Measurements from ENCODE around the gene TEKTIP1.
A peak's percentile ranks its signal among the peaks of the same experiment; 100 is the strongest.
"Not testable (repeated sequence)": the region's sequence is repeated elsewhere in the genome, so short reads cannot be mapped to it uniquely, and the experiment has no call there.

TEKTIP1 gene

DNA sequence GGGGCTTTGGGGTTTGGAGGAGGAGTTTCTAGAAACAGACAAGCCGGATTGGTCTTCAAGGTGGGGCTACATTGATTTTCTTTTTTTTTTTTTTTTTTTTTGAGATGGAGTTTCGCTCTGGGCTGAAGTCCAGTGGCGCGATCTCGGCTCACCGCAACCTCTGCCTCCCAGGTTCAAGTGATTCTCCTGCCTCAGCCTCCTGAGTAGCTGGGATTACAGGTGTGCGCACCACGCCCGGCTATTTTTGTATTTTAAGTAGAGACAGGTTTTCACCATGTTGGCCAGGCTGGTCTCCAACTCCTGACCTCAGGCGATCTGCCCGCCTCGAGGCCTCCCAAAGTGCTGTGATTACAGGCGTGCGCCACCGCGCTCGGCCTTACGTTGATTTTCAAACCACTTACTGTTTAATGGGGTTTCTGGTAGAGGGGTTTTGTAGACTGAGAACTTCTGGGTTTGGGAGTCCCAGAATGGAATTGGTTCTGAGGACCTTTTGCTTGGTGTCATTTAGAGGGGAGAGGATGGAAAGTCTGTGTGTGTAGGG, 30.8 kb upstream of the TEKTIP1 start:
- DNase-seq, result not testable (repeated sequence)

DNA sequence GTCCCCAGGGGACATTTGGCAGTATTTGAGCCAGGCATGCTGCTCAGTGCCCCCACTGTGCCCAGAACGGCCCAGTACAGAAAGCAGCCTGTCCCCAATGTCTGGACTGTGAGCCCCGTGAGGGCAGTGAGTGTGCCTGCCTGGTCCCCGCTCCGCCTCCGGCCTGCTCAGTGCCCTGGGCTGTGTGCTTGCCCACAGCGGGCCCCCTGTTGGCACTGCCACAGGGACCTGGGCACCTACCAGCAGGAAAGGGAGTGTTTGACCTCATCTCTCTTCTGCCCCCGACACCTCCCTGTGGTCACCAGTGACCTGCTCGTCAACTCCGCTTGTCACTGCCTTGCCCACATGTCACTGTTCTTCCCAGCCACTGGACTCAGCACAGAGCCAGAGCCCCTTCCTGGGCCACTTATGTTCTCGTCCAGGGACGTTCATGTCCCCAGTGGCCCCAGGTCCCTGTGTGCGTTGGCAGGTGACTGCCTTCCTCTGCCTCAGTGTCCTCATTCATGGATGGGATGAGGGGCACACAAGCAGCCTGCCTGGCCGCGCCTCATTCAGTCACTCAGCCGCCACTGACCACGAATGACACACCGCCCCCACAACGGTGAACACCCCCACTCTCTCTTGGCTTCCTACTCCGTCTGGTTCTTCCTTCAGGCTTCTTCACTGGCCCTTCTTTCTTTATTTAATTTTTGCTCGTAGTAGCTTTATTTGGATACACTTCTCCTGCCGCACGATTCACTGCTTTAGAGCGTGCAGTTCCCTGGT, 30.0 kb upstream of the TEKTIP1 start:
- peak; percentile 10 to 14 for DNase-seq

DNA sequence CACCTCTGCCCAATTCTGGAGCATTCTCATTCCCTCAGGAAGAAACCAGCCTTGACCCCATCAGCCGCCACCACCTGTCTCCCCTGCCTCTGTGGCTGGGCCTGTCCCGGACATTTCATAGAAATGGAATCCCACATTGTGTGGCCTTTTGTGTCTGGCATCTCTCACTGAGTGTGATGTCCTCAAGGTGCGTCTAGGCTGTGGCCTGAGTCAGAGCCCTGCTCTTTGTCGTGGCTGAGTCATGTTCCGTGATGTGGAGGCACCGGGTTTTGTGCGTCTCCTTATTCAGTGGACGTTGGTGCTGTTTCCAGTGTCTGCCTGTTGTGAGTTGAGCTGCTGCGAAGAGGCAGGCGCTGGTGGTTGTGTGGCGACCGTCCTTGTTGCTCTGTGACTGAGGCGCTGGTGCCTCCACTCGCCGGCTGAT, 29.4 kb upstream of the TEKTIP1 start:
- peak; percentile 49 to 51 for DNase-seq

DNA sequence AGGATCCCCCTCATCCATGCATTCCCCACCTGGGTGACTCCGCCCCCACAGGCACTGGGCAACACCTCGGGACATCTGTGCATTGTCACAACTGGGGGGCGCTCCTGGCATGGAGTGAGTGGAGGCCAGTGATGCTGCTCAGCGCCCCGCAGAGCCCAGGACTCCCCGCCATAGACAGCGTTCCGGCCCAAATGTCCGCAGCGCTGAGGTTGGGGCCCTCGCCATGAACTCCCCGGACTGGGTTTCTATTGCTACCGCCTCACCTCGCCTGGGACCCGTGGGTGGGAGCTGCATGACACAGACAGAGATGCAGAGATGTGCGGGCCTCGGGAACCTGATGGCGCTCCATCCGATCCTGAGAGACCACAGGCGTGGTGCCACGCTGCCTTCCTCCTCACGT, 28.2 kb upstream of the TEKTIP1 start:
- DNase-seq, result no peak

DNA sequence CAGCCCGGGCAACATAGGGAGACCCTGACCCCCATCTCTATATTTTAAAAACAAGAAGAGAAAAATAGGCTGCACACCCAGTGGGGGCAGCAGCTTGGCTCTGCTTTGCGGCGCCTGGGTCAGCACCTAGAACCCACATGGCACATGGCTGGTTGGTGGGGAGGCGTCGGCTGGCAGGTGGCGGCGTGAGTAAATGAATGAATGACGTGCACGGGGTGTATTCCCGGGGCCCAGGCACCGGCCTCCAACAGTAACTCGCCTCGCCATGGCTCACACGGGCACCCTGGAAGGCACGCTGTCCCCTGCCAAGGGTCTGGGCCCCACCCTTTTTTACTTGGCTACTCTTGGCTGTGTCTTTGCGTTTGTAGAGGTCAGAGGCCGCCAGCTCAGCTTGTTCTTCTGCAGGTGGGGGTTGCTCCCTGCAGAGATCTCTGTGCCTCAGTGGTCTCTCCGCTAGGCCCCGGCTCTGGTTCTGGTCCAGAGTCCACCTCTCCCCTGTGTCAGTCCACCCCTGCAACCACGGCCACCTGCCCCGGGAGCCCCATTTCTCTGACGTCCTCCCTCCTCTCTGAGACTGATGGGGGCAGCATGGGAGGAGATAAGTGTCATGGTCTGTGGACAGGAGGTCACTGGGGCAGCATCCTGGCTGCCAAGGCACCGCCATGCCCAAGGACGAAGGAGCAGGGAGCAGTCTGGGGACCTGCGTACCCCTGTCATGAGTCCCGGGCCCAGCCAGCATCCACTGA, 27.3 kb upstream of the TEKTIP1 start:
- DNase-seq, result no peak

DNA sequence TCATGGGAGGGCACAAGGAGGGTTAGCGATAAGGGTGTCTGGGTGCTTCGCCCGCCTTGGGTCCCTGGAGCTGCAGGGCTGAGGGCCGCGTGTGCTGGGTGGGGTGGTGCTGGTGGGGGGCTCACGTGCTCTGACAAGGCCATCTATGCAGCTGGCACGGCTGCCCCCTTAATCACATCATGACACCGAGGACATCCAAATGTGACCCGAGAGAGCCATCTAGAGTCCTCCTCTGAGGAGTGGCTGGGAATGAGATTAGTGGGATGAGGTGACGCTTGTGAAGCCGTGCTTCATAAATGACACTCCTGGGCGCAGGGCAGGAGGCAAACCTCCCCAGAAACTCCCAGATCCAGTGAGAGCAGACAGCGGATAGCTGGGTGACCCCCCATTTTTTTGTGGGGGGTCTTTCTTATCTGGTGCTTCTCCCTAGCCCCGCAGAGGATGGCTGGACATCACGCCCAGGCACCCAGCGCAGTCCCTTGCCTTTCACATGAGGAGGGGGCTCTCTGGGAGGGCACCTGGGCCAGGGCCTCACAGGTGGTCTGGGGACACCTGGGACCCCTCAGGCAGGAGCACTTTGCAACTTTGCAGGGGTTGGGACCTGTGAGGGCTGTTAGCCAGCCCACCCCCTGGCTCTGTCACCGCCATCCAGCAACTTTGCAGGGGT, 26.3 kb upstream of the TEKTIP1 start:
- no peak for DNase-seq

DNA sequence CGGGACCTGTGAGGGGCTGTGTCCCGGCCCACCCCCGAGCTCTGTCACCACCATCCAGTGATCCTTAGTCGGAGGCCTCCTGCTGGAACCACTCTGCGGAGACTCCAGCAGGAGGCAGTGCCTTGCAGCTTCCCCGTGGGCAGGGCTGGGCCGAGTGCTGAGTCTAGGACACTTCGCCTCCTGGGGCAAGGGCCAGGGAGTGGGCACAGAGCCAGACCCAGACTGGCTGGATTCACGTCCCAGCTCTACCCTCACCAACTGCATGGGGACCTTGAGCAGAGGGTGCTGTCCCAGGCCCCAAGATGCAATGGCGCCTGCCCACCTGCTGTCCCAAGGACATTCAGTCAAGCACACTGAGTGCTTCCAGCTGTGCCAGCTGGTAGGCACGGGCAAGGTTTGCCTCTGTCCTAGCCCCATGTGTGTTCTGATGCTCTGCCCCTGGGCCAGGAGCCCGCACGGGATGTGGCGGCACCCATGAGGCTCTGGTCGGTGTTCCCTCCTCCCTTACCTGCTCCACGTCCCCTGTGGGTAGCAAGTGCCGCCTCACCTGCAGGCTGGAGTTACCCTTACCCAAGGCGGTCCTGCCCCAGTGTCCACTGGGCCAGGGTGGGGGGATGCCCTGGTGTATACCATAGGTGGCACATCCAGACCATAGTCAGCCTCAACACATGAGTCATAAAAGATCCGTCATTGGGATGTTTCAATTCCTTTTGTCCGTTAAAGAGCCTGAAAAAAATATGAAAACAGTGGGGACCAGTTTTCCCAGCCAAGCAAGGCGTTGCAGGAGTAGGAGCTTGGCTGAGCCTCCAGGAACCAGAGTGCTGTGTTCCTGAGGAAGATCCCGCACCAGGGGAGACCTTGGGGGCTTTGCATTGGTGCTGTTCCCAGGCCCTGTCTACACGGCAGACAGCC, 25.5 kb upstream of the TEKTIP1 start:
- DNase-seq, result no peak

DNA sequence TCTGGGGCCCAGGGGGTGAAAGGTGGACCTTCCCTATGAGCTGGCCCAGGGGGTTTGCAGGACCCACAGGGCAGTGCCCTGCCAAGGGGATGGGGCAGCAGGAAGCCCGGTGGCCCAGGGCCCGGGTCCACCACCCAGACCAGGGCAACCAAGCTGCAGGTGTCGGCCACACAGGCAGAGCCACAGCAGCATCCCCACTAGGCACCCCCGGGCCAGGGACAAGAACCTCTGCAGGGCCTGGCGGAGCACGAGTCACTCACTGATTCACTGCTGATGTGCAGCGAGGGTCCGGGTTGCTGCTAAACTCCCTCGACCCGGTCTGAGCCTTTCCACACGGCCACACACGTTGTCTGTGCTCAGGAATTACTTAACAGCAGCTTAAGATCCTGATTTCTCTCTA, 24.0 kb upstream of the TEKTIP1 start:
- DNase-seq, result no peak

DNA sequence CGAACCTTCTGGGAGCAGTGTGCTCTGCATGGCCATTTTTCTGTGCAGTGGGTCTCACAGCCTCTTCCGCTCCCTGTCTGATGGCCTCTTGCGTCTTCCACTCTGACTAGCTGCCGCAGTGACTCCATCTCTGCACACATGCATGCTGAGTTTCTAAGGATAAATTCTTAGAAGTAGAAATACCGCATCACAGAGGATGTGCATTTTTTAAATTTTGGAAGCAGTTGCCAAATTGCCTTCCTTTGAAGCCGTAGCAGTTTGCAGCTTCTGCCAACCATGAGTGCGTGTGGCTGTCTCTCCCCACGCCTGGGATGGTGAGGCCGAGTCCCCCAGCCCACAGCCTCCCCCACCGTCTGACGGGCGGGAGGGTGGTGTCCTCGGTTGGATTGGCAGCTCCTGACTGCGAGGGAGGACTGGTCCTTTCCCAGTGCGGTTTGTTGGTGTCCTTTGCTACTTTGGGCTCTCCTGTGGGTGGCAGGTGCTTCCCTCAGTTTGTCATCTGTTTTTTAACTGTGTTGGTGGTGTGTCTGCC, 23.0 kb upstream of the TEKTIP1 start:
- no peak for DNase-seq

DNA sequence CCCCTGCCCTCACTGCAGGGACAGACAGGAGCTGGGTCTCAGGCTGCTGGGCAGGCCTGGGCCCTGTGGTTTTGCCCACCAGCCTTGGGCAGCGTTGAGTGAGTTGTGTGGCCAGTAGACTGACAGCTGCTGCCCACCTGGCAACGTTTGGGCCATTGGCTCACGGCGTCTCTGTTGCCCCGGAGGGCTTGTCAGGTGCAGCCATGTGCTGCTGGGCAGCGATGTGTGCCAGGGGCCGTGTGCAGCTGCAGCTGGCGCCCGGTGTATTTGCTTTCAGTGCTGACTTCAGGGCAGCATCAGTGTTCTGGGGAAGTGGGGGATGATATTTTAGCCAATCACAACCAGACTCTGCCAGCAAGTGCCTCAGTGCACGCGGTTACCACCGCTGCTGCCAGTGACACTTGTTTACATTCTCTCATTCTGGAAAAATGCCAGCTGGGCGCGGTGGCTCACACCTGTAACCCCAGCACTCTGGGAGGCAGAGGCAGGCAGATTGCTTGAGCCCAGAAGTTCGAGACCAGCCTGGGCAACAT, 22.2 kb upstream of the TEKTIP1 start:
- peak in 1 of 2 experiments; percentile 34 for DNase-seq

DNA sequence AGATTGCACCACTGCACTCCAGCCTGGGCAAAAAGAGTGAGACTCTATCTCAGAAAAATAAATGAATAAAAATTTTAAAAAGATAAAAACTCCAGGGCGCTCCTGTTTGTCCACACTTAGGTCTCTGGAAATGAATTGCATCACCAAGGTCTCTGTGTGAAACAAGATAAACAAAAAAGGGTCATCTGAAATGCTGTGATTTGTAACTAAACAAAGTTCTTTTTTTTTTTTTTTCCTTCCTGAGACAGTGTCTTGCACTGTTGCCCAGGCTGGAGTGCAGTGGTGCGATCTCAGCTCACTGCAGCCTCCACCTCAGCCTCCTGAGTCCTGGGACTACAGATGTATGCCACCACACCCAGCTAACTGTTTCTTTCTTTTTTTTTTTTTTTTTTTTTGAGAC, 21.3 kb upstream of the TEKTIP1 start:
- DNase-seq, result no peak

DNA sequence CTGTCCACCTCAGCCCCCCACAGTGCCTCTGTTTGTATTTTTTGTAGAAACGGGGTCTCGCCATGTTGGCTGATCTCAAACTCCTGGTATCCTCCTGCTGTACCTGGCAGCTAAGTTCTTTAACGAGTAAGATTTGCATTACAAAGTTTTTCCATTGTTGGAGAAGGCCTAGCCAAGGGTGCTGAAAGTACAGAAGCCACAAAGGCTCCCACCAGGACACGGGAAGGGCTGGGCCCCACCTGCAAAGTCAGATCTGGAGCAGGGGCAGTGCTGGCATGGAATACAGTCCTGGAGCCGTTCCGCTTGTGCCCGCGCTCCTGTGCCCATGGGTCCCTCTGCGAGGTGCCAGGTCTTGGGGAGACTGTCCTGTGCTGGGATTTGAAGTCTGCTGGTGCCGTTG, 20.7 kb upstream of the TEKTIP1 start:
- DNase-seq, result no peak

DNA sequence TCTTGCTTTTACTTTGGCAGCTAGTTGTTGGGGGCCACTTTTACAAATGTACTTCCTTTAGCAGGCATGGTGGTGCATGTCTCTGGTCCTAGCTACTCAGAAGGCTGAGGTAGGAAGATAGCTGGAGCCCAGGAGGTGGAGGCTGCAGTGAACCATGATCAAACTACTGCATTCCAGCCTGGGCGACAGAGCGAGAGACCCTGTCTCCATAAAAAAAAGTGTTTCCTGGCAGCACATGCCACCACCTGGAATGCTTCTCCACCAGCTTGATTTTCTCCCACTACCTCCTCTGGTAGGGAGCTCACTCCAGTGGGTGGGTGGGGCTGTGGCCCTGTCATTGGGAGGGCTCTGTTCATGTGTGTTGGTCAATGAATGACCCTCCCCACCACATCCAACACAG, 20.3 kb upstream of the TEKTIP1 start:
- no peak for DNase-seq

DNA sequence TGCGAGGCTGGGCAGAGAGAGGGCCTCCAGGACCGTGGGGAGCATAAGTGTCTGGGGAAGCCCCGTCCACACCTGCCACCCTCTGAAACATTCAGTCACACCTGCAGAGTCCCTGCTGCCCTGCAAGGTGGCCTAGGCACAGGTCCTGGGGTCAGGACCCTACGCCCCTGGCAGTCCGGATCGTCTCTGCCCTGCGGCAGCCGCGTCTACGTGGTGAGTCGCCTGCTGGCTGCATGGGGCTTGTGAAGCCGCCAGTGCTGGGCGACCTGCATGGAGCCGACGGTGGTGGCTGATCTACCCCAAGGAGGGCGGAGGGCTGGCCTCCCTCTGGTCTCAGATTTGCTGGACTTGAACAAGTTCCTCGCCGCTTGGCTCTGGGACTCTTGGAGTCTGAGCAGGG, 19.8 kb upstream of the TEKTIP1 start:
- no peak for DNase-seq

DNA sequence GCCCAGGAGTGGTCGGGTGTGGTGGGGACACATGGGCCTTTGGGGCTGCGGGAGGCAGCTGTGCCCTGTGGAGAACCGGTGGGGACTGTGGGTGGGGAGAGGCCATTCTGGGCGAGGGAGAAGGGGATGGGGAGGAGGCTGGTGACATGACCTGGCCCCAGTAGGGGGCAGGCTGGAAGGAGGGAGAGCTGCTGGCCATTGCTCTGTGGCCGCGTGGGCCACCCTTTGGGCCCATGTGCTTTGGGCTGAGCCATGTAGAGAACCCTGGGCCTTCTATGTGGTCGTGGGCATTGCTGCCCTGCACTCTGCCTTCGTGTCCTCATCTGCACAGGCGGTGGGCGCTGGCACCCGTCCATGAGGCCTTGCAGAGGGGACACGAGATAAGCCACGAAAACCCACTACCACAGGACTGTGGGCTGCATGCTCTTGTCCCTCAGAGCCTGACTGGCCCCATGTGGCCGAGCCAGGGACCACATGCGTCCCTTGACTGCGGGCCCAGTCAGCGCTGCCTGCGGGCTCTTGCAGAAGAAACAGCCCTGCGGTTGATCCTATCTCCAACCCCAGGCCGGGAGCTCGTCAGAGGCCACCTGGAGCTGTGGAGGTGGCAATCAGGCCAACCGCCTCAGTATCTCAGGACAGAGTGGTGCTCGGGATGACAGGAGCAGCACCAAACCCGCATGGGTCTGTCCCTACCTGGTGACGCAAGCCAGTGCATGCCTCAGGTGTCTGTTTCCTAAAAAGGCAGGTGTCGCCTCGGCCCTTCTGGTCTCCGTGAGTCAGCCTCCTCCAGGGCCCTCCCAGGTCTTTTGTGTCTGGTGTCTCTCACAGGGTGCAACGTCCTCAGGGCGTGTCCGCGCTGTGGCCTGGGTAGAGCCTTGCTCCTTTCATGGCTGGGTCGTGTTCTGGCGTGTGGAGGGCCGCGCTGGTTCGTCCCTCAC, 18.5 kb upstream of the TEKTIP1 start:
- DNase-seq, result no peak

DNA sequence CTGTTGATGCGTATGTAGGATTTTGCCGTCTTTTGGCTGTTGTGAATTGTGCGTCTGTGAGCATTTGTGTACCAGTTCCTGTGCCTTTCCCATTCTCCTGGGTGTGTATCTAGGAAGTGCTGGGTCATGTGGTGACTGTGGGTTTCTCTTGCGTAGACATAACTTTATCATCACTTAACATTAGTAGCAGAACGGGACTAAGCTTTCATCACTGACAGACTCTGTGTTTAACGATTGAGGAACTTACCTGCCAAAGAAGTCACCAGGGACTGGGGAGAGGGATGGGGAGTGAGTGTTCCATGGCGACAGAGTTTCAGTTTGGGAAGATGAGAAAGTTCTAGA, 17.9 kb upstream of the TEKTIP1 start:
- DNase-seq, result no peak

DNA sequence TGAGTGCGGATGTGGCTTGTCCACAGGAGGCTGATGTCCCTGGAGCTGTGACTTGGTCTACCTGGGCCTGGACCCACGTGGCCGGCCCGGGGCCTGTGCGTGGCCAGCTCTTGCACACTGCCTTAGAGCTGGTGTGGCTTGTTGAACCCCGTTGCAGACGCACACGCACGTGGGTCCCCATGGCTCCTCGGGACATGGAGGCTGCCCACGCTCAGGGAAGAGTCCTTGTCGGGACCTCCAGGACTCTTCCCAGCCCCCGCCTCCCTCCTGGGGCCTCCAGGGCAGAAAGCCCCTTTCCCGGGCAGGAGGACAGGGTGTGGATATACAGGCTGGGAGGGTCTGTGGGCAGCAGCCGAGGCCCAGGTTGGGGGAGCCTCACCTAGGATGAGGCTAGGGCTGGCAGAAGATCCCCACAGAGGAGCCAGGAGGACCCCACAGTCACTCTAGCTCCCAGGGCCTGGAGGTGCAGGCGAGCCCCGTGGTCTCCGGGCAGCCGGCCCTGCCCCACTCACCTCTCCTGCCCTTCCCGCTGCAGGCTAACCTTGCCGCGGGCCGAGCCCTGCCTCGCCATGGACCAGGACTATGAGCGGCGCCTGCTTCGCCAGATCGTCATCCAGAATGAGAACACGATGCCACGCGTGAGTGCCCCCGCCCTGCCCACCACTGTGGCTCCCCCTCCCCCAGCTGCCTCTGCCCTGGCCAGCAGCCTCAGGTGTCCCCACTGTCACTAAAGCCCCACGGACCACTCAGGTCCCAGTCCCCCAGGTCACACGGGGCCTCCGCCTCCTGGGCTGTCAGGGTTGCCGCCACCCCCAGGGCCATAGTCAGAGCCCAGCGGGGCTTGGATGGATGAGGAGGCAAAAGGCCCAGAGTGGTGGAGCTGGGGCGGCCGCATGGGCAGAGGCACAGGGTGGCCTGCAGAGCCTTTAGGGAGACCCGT, 16.3 kb upstream of the TEKTIP1 start:
- no peak for DNase-seq

DNA sequence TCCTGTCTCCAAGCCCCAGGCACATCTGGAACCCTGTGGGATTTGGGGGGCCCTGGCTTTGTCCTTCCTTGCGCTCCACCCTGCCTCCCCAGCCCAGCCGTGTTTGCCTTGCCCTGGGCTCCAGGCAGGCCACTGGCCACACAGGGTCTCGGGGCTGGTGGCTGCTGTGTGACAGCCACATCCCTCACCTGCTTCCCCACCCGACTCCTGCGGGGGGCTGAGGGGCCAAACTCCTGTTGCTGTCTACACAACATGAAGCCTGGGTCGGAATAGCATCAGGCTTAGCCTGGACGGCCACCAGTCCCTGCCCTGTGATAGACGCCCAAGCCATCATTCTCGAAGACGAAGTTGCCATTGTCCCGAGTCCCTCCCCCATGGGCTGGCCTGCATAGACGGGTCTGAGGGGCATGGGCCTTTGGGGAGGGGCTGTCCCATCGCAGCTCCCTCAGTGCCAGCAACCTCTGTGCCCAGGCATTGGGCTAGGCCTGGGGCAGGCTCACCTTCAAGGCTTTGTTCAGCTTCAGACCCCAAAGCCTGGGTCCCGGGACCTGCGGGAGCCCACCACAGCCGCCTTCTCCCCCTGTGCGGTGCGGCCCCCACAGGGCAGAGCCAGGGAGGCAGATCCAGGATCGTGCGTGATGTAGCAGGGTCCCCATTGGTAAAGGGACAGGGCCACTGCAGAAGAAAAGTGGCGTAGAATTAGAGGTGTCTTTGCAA, 15.5 kb upstream of the TEKTIP1 start:
- DNase-seq, result no peak
